ENCODE data around the gene KCNQ1. TPM values are rescaled to one million over a fixed set of nuclear protein-coding genes. Genes with fewer than 3 reads are reported as not detected.

The KCNQ1 gene
- total RNA-seq, 1 experiment from 2014 or later: 2.5 TPM

- no peak for TF ChIP-seq AFF4 (CRISPR knock-in tag; IDR thresholded peaks at IDR 0.05; ENCODE audit: borderline replicate concordance)
Observed at GRCh38 chr11:2594267-2594666, 149.5 kb downstream of the KCNQ1 start (continued).

GRCh38 chr11:2595204-2595603, 150.4 kb downstream of the KCNQ1 start:
- peaks cover 99% of the 10 kb centered on the region; the same call in 1 of the 2 replicates for H3K27me3 Mint-ChIP-seq (ENCODE audit: low read depth)
- POLR2A ChIA-PET: no interaction called here
- no peak overlapping the region for H3K27ac Mint-ChIP-seq
- peaks cover 15% of the 10 kb centered on the region for H3K36me3 Mint-ChIP-seq
- peaks cover 7% of the 10 kb centered on the region; the same call in 1 of the 2 replicates for H3K4me1 Mint-ChIP-seq
- no peak for TF ChIP-seq ZNF232 (CRISPR knock-in tag; IDR thresholded peaks at IDR 0.05)
- TF ChIP-seq FOXP4 (CRISPR knock-in tag; IDR thresholded peaks at IDR 0.05): no peak
- ATAC-seq: no peak
- CTCF ChIA-PET: no interaction called here
- peaks cover 26% of the 10 kb centered on the region for H3K9me3 Mint-ChIP-seq
- no peak overlapping the region for H3K4me3 Mint-ChIP-seq
- DNase-seq (ENCODE audit: low spot score): no peak

- DNase-seq (ENCODE audit: low spot score): no peak
- H3K27ac Mint-ChIP-seq: no peak overlapping the region
Observed at GRCh38 chr11:2599561-2600189, 154.9 kb downstream of the KCNQ1 start.

More at GRCh38 chr11:2599561-2600189, 154.9 kb downstream of the KCNQ1 start:
- Mint-ChIP-seq H3K9me3 (peaks cover 26% of the 10 kb centered on the region), H3K4me1 (peaks cover 9% of the 10 kb centered on the region), H3K36me3 (peaks cover 15% of the 10 kb centered on the region), H3K27me3 (ENCODE audit: low read depth) (peaks cover 99% of the 10 kb centered on the region; the same call in 1 of the 2 replicates), H3K4me3 (no peak overlapping the region)
- TF ChIP-seq USF1 (CRISPR knock-in tag; IDR thresholded peaks at IDR 0.05) (peak; percentile 36; the same call in 1 of the 2 replicates), ZNF219 (CRISPR knock-in tag; IDR thresholded peaks at IDR 0.05; ENCODE audit: borderline replicate concordance) (no peak), NFE2L1 (CRISPR knock-in tag; IDR thresholded peaks at IDR 0.05) (0 out of 2 replicates have a peak, but pooled peaks have one; percentile 34), ARID4B (CRISPR knock-in tag; IDR thresholded peaks at IDR 0.05; ENCODE audit: borderline replicate concordance) (no peak)
- POLR2A ChIA-PET: no interaction called here
- CTCF ChIA-PET: no interaction called here
- ATAC-seq: no peak; the same call in 1 of the 2 replicates

Measured in WTC11 (cell line).